G401.6 (cell line): ENCODE data around the gene IFT74.
"Not testable (repeated sequence)": the region's sequence is repeated elsewhere in the genome, so short reads cannot be mapped to it uniquely, and the experiment has no call there.

Source experiments
- FAIRE-seq: peaks from 2 replicates; lab custom pipeline; 2012; peaks lifted over from hg19 to GRCh38; lab: Jason Lieb, UNC

Gene IFT74

DNA sequence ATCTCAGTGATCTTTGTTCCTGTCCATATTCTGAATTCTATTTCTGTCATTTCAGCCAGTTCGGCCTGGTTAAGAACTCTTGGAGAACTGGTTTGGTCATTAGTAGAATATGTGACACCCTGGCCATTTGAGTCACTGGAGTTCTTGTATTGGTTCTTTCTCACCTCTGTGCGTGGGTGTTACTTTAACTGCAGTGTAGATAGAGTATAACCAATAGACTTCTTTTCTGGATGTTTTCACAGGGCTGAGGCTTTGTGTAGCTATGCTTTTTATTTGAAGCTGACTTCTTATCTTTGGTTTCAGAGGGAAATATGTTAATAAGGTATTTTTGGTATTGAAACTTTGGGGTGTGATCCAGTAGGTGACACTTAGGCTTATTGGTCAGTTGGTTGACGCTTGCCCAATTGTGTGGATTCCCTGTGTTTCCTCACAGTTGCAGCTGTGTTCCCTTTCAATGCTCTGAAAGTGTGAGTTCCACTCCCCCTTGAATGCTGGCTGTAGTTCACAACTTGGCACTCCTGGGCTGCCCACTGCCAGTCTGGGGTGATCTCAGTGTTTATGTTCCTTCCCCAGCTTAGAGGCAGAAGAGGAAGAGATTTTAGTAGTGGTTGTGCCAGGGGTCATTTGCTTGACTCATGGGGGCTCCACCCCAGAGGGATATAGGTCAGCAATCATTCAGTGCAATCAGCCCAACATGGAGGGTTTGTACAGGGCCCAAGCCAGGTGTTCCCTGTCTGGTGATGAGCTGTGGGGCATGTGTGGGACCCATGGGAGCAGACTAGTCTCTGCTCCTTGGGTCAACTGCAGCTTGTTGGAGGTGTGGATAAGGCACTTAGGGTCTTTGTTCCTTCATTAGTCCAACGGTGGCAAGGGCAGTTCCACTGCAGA lies 117.9 kb downstream of the IFT74 start:
- FAIRE-seq = no peak

DNA sequence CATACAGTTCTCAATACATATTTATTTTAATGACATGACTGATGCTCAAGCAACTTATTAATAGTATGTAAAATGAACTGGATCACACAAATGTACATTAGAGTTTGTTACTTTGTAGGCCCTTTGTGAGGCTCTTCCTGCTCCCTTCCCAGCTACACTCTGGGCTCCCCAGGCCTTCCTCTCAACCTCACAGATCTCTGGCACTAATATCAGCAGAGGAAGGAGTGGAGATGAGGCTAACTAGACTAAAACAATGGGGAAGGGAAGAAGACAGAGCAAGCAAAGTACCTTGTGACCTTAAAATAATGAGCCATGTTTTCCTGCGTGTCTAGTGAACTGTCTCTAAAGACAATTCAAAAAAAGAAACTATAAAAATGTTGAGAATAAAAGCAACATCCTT lies 122.5 kb downstream of the IFT74 start:
- FAIRE-seq = no peak

DNA sequence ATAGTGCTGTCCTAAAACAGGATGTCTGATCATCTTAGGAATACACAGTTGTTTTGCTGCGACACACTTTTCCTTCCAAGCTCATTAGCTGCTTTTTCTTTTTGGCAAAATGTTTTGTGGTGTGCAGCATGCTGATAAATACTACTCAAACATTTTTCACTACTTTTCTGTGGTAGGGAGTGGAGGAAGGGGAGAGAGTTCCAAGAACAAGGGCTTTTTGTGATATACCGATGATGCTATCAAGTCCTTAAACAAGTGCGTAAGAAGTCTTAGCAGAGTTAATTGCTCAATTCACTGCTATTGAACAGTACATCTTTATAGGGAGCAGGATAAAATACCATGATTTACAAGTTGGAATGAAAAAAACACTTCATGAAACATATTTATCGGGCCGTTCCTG lies 129.2 kb downstream of the IFT74 start:
- FAIRE-seq = no peak

- no peak for FAIRE-seq
Observed at GRCh38 chr9:27086818-27087680, 130.8 kb downstream of the IFT74 start.

DNA sequence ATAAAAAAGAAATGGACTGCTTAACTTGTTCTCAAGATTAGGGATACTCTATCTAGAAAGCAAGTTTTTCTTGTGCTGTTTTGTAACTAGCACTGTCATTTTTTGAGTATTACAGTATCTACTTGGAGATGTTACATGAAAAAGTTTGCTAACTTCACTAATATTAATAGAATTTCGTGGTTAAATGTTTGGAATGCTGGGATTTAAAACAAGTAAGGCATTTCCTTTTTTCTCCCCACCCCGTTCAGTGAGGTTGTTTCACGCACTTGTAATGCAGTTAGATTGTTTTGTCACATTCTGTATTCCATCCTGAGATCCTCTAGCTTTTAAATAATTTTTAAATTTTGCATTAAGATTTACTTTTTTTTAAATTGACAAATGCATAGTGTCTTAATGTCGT lies 132.8 kb downstream of the IFT74 start:
- no peak for FAIRE-seq

DNA sequence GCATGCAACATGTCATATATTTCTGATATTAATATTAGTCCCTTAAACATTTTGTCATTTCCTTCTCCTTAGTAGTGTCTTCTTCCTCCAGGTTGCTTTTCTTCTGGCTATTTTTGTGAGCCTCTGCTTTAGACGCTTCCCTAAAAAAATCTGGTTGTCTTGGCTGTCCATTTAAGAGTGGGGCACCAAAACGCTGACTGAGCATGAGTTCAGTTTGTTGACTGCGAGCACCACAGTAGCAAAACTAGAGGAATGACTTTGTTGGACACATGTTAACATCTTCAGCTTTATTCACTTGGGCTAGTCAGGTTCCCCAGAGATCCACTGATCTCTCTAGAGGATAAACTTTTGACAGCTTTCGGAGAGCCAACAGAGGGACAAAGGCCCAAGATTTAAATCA lies 133.5 kb downstream of the IFT74 start:
- no peak for FAIRE-seq

DNA sequence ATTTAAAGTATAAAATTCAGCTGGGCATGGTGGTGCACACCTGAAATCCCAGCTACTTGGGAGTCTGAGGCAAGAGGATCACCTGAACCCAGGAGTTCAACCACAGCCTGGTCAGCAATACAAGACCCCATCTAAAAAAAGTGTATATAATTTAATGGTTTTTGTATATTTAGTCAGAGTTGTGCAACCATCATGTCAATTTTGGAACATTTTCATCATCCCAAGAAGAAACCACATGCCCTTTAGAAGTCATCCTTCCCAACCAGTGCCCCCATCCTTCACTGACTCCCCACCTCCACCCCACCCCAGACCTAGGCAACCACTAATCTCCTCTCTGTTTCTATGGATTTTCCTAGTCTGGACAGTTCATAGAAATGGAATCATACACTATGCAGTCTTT lies 134.0 kb downstream of the IFT74 start:
- FAIRE-seq = no peak

DNA sequence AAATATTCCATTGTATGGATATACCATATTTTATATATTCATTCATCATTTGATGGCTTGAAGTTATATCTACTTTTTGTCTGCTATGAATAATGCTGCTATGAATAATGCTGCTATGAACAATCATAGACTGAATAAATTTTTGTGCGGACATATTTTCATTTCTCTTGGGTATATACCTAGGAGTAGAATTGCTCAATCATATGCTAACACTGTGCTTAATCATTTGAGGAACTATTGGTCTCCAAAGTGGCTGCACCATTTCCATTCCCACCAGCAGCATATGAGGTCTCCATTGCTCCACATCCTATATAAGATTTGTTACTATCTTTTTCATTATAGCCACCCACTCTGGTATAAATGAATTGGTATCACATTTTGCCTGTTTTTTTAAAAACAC lies 134.5 kb downstream of the IFT74 start:
- FAIRE-seq = no peak

GRCh38 chr9:27092496-27092895 lies 136.3 kb downstream of the IFT74 start:
- not testable (repeated sequence) for FAIRE-seq

DNA sequence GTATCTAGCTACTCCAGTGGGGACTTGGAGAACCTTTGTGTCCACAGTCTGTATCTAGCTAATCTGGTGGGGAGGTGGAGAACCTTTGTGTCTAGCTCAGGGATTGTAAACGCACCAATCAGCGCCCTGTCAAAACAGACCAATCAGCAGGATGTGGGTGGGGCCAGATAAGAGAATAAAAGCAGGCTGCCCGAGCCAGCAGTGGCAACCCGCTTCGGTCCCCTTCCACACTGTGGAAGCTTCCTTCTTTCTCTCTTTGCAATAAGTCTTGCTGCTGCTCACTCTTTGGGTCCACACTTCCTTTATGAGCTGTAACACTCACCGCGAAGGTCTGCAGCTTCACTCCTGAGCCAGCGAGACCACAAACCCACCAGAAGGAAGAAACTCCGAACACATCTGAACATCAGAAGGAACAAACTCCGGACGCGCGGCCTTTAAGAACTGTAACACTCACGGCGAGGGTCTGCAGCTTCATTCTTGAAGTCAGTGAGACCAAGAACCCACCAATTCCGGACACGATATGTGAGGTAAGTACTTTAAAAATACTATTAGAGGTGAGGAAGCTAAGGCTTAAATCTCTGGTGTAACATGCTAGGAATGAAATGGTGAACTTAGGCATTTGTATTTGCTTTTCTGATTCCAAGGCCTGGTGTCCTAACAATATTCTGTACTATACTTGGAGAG lies 137.3 kb downstream of the IFT74 start:
- FAIRE-seq = not testable (repeated sequence)

- FAIRE-seq = no peak
Observed at GRCh38 chr9:27094640-27095298, 138.6 kb downstream of the IFT74 start.

DNA sequence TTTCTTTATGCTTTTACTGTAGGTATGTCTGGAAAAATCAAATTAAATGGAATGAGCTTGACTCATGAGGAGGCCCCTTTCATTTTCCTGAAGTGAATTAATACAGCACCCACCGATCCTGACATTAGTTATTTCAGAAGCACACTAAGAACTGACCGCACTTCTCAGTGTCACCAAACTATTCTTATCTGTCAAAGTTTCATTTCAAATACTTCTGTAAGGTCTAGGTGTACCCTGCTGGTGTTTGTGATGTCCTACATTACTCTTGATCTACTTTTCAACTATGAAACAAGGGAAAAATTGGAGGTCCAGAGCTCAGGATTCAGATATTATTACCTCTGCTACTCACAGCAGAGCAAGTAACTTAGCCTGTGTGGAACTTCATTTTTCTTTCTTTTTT lies 151.0 kb downstream of the IFT74 start:
- no peak for FAIRE-seq

- no peak for FAIRE-seq
Observed at GRCh38 chr9:27108981-27109541, 152.8 kb downstream of the IFT74 start, which contains the start of gene TEK. TEK (plus strand) TSS chr9:27109225; CDS start chr9:27109591, 366 bp downstream.

DNA sequence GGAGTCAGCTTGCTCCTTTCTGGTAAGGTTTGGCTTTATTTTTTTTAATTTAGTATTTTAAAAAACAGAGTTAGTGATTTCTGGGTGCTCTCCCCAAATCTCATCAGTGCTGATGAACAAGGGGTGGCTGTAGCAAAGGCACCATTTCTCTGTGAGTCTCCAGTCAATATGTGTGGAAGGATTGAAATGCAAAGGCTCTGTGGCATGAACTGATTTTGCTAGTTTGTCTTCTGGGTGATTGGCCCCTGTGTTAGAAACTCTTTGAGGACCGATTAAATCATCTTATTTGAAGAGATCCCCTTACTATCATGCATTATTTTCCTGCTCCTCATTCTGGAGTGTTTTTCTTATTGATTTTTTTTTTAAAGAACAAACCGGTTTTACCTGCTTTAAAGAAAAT lies 153.4 kb downstream of the IFT74 start:
- FAIRE-seq = no peak

GRCh38 chr9:27110181-27110580 lies 154.0 kb downstream of the IFT74 start:
- FAIRE-seq = no peak

- no peak for FAIRE-seq
Observed at GRCh38 chr9:27112235-27112634, 156.0 kb downstream of the IFT74 start.
